OCI-LY1 (cell line): Measurements from ENCODE around the gene DNAAF5.

Source experiments
- CTCF ChIP-seq: fragments of 200-600 bp; sonication (generic), shearing (Covaris generic); IDR thresholded peaks from 2 replicates; pipeline ENCODE4 v1.5.1; 2017; ENCODE audit warnings: mild to moderate bottlenecking, antibody characterized with exemption, low read length, moderate library complexity, mixed read lengths
- EZH2 ChIP-seq: fragments of 200-600 bp; sonication (generic), shearing (Covaris generic); IDR thresholded peaks from 2 replicates; pipeline ENCODE4 v1.8.0; 2017; ENCODE audit warnings: borderline replicate concordance, mixed run types, mild to moderate bottlenecking, antibody characterized with exemption, low read length, moderate library complexity, mixed read lengths

DNA sequence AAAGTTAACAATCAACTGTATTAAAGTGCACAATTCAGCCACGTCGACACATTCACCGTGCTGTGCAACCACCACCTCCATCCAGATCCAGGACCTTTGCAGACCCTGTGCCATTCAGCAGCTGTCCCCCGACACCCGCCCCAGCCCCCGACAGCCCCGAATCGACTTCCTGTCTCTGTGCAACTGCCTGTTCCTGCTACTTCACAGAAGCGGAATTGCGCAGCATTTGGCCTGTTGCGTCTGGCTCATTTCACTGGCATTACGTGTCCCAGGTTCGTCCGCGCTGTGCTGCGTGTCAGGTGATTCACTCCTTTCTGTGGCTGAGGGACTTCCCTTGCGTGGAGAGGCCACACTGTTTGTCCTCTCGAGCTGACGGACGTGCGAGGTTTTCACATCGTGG lies 33.2 kb upstream of the DNAAF5 start:
- TF ChIP-seq EZH2 (no peak), CTCF (no peak)
